SK-N-SH treated with all-trans-retinoic acid at 6 μM for 48 hours (cell line): ENCODE results near the gene CAMSAP3.

Source experiments
- ATAC-seq: fragments of 200-7000 bp; cut with Tn5 transposase; 3 replicates; pipeline ENCODE4 v1.9.1; 2020; ENCODE audit warnings: mild to moderate bottlenecking, moderate library complexity
- ARNTL ChIP-seq: fragments of 450-650 bp; formaldehyde crosslinking; IDR thresholded peaks from 2 replicates; pipeline ENCODE4 v1.5.0; 2020; ENCODE audit warnings: low read depth, mild to moderate bottlenecking, moderate library complexity, borderline replicate concordance
- BACH2 ChIP-seq: fragments of 250-450 bp; sonication (Bioruptor Pico); IDR thresholded peaks from 2 replicates; pipeline ENCODE4 v1.9.0; 2021; ENCODE audit warnings: mild to moderate bottlenecking, borderline replicate concordance
- CSDC2 ChIP-seq: fragments of 250-450 bp; sonication (Bioruptor Pico); IDR thresholded peaks from 2 replicates; pipeline ENCODE4 v1.5.0; 2020; ENCODE audit warnings: mild to moderate bottlenecking, moderate library complexity
- ESRRG ChIP-seq: fragments of 250-450 bp; sonication (Bioruptor Pico); IDR thresholded peaks from 2 replicates; pipeline ENCODE4 v1.6.1; 2021; ENCODE audit warnings: mild to moderate bottlenecking
- GLIS3 ChIP-seq: fragments of 250-450 bp; sonication (Bioruptor Pico); IDR thresholded peaks from 2 replicates; pipeline ENCODE4 v1.5.0; 2020; ENCODE audit warnings: mild to moderate bottlenecking, moderate library complexity
- ISL1 ChIP-seq: fragments of 250-450 bp; sonication (Bioruptor Pico); IDR thresholded peaks from 2 replicates; pipeline ENCODE4 v2.1.2; 2022; ENCODE audit warnings: mild to moderate bottlenecking, moderate library complexity
- OSR1 ChIP-seq: fragments of 250-450 bp; sonication (Bioruptor Pico); IDR thresholded peaks from 2 replicates; pipeline ENCODE4 v1.8.0; 2022; ENCODE audit warnings: moderate library complexity, mild to moderate bottlenecking, inconsistent platforms
- PPARA ChIP-seq: fragments of 250-450 bp; sonication (Bioruptor Pico); IDR thresholded peaks from 2 replicates; pipeline ENCODE4 v1.5.0; 2020; ENCODE audit warnings: mild to moderate bottlenecking, borderline replicate concordance
- RARB ChIP-seq: fragments of 250-450 bp; sonication (Bioruptor Pico); IDR thresholded peaks from 2 replicates; pipeline ENCODE4 v1.8.0; 2021; ENCODE audit warnings: mild to moderate bottlenecking, moderate library complexity
- SNAI2 ChIP-seq: fragments of 250-450 bp; sonication (Bioruptor Pico); IDR thresholded peaks from 2 replicates; pipeline ENCODE4 v1.5.0; 2020; ENCODE audit warnings: mild to moderate bottlenecking, moderate library complexity
- TCF4 ChIP-seq: fragments of 250-450 bp; sonication (Bioruptor Pico); IDR thresholded peaks from 2 replicates; pipeline ENCODE4 v1.8.0; 2021; ENCODE audit warnings: mild to moderate bottlenecking, moderate library complexity, borderline replicate concordance
- TOX ChIP-seq: fragments of 250-450 bp; sonication (Bioruptor Pico); IDR thresholded peaks from 2 replicates; pipeline ENCODE4 v1.8.0; 2021; ENCODE audit warnings: mild to moderate bottlenecking, moderate library complexity, borderline replicate concordance
- ZC3H10 ChIP-seq: fragments of 250-450 bp; sonication (Bioruptor Pico); IDR thresholded peaks from 2 replicates; pipeline ENCODE4 v1.5.1; 2021; ENCODE audit warnings: mild to moderate bottlenecking, moderate library complexity
- ZFP3 ChIP-seq: fragments of 250-450 bp; sonication (Bioruptor Pico); IDR thresholded peaks from 2 replicates; pipeline ENCODE4 v1.5.0; 2020; ENCODE audit warnings: mild to moderate bottlenecking, moderate library complexity
- ZFP30 ChIP-seq: fragments of 450-650 bp; formaldehyde crosslinking; IDR thresholded peaks from 2 replicates; pipeline ENCODE4 v1.5.0; 2022; ENCODE audit warnings: mild to moderate bottlenecking, moderate library complexity
- ZNF565 ChIP-seq: fragments of 450-650 bp; formaldehyde crosslinking; conservative IDR thresholded peaks from 2 replicates; pipeline ENCODE4 v1.5.0; 2020; ENCODE audit warnings: low read depth, mild to moderate bottlenecking, moderate library complexity
- ZNF70 ChIP-seq: fragments of 450-650 bp; formaldehyde crosslinking; IDR thresholded peaks from 2 replicates; pipeline ENCODE4 v1.5.0; 2020; ENCODE audit warnings: mild to moderate bottlenecking, moderate library complexity
- ZNF8 ChIP-seq: fragments of 450-650 bp; formaldehyde crosslinking; IDR thresholded peaks from 2 replicates; pipeline ENCODE4 v1.5.0; 2020; ENCODE audit warnings: mild to moderate bottlenecking, moderate library complexity
- TF ChIP-seq, protein P1 (sequence below): fragments of 250-450 bp; sonication (Bioruptor Pico); IDR thresholded peaks from 2 replicates; pipeline ENCODE4 v1.8.0; 2020; ENCODE audit warnings: mild to moderate bottlenecking, moderate library complexity, borderline replicate concordance
- TF ChIP-seq, protein P2 (sequence below): fragments of 250-450 bp; sonication (Bioruptor Pico); IDR thresholded peaks from 2 replicates; pipeline ENCODE4 v1.5.1; 2021; ENCODE audit warnings: mild to moderate bottlenecking, moderate library complexity
- TF ChIP-seq, protein P3 (sequence below): fragments of 250-450 bp; sonication (Bioruptor Pico); IDR thresholded peaks from 2 replicates; pipeline ENCODE4 v1.5.1; 2020; ENCODE audit warnings: low read depth, mild to moderate bottlenecking, moderate library complexity
- TF ChIP-seq, protein P4 (sequence below): fragments of 250-450 bp; sonication (Bioruptor Pico); IDR thresholded peaks from 2 replicates; pipeline ENCODE4 v1.5.0; 2020; ENCODE audit warnings: mild to moderate bottlenecking, moderate library complexity
- TF ChIP-seq, protein P5 (sequence below): fragments of 250-450 bp; sonication (Bioruptor Pico); IDR thresholded peaks from 2 replicates; pipeline ENCODE4 v1.8.0; 2021; ENCODE audit warnings: low read depth, mild to moderate bottlenecking, moderate library complexity, borderline replicate concordance

Gene CAMSAP3

DNA sequence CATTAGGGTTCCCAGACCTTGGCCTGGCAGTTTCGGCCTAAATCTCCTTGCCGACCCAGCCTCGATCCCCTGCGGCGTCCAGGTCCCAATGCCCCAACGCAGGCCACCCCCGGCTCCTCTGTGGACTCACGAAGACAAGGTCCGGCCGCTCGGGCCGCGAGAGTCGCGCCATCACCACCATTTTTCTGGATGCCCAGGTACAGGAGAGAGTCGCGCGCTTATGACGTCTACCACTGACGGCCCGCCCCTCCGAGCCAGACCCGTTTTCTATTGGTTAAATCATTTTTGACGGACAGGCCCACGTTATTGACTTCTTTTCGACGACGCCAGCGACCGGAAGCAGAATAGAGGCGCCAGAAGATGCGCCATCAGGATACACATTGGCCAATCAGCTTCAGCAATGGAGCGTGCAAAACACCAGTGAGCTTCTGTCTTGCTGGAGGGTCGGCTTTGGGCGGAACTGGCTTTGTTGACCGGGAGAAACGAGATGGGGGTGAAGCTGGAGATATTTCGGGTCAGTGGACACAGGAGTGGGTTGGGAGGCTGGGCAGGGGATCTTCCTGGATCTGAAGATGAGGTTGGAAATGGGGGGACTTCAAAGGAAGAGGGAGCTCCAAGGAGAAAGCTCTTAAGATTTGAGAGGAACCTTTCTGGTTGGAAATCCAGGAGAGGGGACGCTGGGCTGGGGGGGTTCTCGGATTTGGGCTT, 33.8 kb downstream of the CAMSAP3 start, which contains the start of the genes PET100 and XAB2:
TSS of gene PET100 (plus strand) at position 447 of the 708 bp plus-strand sequence. CDS start at position 488, 41 bp downstream.
TSS of gene XAB2 (minus strand) at position 199 of the 708 bp plus-strand sequence. CDS start at position 181, 18 bp downstream.
- ATAC-seq: peak; percentile 98
- TF ChIP-seq, protein P1, sequence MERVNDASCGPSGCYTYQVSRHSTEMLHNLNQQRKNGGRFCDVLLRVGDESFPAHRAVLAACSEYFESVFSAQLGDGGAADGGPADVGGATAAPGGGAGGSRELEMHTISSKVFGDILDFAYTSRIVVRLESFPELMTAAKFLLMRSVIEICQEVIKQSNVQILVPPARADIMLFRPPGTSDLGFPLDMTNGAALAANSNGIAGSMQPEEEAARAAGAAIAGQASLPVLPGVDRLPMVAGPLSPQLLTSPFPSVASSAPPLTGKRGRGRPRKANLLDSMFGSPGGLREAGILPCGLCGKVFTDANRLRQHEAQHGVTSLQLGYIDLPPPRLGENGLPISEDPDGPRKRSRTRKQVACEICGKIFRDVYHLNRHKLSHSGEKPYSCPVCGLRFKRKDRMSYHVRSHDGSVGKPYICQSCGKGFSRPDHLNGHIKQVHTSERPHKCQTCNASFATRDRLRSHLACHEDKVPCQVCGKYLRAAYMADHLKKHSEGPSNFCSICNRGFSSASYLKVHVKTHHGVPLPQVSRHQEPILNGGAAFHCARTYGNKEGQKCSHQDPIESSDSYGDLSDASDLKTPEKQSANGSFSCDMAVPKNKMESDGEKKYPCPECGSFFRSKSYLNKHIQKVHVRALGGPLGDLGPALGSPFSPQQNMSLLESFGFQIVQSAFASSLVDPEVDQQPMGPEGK (CRISPR knock-in tag): no peak
- TF ChIP-seq ZNF70 (no peak), TOX (CRISPR knock-in tag) (no peak), TCF4 (CRISPR knock-in tag) (no peak), BACH2 (no peak), OSR1 (no peak), PPARA (CRISPR knock-in tag) (no peak), RARB (CRISPR knock-in tag) (no peak), GLIS3 (CRISPR knock-in tag) (no peak), ZFP3 (CRISPR knock-in tag) (no peak), ZNF8 (no peak), ISL1 (CRISPR knock-in tag) (no peak), ZNF565 (CRISPR knock-in tag) (no peak), ZFP30 (CRISPR knock-in tag) (no peak), ZC3H10 (CRISPR knock-in tag) (no peak), ESRRG (CRISPR knock-in tag) (no peak)
- TF ChIP-seq, protein P2, sequence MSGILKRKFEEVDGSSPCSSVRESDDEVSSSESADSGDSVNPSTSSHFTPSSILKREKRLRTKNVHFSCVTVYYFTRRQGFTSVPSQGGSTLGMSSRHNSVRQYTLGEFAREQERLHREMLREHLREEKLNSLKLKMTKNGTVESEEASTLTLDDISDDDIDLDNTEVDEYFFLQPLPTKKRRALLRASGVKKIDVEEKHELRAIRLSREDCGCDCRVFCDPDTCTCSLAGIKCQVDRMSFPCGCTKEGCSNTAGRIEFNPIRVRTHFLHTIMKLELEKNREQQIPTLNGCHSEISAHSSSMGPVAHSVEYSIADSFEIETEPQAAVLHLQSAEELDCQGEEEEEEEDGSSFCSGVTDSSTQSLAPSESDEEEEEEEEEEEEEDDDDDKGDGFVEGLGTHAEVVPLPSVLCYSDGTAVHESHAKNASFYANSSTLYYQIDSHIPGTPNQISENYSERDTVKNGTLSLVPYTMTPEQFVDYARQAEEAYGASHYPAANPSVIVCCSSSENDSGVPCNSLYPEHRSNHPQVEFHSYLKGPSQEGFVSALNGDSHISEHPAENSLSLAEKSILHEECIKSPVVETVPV (CRISPR knock-in tag): no peak
- TF ChIP-seq, protein P3, sequence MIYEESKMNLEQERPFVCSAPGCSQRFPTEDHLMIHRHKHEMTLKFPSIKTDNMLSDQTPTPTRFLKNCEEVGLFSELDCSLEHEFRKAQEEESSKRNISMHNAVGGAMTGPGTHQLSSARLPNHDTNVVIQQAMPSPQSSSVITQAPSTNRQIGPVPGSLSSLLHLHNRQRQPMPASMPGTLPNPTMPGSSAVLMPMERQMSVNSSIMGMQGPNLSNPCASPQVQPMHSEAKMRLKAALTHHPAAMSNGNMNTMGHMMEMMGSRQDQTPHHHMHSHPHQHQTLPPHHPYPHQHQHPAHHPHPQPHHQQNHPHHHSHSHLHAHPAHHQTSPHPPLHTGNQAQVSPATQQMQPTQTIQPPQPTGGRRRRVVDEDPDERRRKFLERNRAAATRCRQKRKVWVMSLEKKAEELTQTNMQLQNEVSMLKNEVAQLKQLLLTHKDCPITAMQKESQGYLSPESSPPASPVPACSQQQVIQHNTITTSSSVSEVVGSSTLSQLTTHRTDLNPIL (CRISPR knock-in tag): no peak

DNA sequence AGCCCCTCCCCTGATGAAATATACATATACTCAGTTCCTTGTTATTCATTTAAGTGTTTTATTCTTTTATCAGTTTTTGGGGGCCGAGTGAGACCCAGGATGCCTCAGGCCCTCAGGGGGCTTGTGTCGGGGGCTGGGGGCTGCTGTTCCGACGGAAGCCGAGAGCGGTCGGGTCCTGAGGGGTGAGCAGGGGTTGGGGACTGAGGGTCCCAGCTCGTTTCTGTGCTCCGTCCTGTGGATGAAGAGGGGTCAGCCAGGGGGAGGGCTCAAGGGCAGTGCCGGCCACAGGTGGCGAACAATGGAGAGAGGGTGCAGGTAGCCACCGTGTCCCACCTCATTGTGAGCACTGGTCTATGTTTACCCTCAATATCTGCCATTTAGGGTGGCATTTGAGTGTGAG, 35.9 kb downstream of the CAMSAP3 start:
- no peak for ATAC-seq
- no peak for TF ChIP-seq ZFP30 (CRISPR knock-in tag)
- no peak for TF ChIP-seq ISL1 (CRISPR knock-in tag)

DNA sequence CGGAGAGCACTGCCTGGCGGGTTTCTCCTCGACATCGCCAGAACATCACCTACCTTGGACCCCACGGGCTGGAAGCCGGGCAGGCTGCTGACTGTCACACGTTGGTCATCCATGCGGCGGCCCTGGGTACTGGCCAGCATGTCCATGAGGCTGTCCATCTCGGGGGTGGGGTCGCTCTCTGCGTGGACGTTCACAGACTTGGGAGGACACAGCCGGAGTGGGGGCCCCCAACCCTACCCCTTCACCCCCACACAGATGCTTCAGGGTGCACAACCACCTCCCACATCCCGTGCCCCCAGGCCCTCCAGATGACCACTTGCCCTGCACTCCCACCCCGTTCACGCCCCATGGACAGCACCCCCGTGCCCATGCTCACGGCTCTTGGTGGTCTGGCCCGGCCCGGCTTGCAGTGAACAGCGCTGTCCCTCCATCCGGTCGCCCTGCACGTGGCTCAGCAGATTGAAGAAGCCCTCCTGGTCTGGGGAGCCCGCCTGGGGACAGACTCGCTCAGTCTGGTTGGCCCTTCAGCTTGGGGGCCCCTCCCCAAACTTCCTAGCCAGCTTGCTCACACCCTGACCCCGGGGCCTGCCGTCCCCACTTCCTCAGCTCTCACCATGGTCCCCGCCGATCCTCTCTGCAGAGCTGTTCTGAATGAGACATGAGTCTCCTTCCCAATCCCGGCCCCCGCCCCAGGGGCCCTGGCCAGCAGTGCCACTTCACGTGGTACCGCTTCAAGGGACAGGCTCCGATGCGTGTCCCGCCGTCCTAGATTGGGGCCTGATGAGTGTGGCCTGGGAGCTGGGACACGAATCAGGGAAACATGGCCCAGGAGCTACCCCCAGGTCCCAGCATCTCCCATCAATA, 36.9 kb downstream of the CAMSAP3 start:
- no peak for ATAC-seq
- TF ChIP-seq GLIS3 (CRISPR knock-in tag) (no peak), ZFP30 (CRISPR knock-in tag) (no peak), CSDC2 (CRISPR knock-in tag) (no peak), ZNF8 (no peak), SNAI2 (no peak), ZFP3 (CRISPR knock-in tag) (no peak), RARB (CRISPR knock-in tag) (no peak), ZNF565 (CRISPR knock-in tag) (no peak), OSR1 (no peak), PPARA (CRISPR knock-in tag) (no peak), ESRRG (CRISPR knock-in tag) (no peak), BACH2 (no peak), ARNTL (no peak)
- TF ChIP-seq, protein P4, sequence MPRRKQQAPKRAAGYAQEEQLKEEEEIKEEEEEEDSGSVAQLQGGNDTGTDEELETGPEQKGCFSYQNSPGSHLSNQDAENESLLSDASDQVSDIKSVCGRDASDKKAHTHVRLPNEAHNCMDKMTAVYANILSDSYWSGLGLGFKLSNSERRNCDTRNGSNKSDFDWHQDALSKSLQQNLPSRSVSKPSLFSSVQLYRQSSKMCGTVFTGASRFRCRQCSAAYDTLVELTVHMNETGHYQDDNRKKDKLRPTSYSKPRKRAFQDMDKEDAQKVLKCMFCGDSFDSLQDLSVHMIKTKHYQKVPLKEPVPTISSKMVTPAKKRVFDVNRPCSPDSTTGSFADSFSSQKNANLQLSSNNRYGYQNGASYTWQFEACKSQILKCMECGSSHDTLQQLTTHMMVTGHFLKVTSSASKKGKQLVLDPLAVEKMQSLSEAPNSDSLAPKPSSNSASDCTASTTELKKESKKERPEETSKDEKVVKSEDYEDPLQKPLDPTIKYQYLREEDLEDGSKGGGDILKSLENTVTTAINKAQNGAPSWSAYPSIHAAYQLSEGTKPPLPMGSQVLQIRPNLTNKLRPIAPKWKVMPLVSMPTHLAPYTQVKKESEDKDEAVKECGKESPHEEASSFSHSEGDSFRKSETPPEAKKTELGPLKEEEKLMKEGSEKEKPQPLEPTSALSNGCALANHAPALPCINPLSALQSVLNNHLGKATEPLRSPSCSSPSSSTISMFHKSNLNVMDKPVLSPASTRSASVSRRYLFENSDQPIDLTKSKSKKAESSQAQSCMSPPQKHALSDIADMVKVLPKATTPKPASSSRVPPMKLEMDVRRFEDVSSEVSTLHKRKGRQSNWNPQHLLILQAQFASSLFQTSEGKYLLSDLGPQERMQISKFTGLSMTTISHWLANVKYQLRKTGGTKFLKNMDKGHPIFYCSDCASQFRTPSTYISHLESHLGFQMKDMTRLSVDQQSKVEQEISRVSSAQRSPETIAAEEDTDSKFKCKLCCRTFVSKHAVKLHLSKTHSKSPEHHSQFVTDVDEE (CRISPR knock-in tag): no peak
- TF ChIP-seq, protein P5, sequence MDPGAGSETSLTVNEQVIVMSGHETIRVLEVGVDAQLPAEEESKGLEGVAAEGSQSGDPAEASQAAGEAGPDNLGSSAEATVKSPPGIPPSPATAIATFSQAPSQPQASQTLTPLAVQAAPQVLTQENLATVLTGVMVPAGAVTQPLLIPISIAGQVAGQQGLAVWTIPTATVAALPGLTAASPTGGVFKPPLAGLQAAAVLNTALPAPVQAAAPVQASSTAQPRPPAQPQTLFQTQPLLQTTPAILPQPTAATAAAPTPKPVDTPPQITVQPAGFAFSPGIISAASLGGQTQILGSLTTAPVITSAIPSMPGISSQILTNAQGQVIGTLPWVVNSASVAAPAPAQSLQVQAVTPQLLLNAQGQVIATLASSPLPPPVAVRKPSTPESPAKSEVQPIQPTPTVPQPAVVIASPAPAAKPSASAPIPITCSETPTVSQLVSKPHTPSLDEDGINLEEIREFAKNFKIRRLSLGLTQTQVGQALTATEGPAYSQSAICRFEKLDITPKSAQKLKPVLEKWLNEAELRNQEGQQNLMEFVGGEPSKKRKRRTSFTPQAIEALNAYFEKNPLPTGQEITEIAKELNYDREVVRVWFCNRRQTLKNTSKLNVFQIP (CRISPR knock-in tag): no peak
- TF ChIP-seq, protein P1 (CRISPR knock-in tag): no peak
